HG03460 (cell line): ENCODE results near the gene SPRY1.

ENCODE experiments used
- ATAC-seq: cut with Tn5 transposase; IDR thresholded peaks from one replicate; pipeline ENCODE4 v1.9.1; 2021; ENCODE audit not compliant: unreplicated experiment

The SPRY1 gene

GRCh38 chr4:123396307-123397143, at the start of gene SPRY1:
Gene SPRY1 (plus strand): TSS chr4:123396795. CDS start chr4:123401592, 4,797 bp downstream.
- ATAC-seq, result peak; percentile 38

- ATAC-seq, result peak; percentile 48
Observed at GRCh38 chr4:123346951-123347350, 49.6 kb upstream of the SPRY1 start.

- ATAC-seq, result no peak
Observed at GRCh38 chr4:123348946-123349345, 47.6 kb upstream of the SPRY1 start.

GRCh38 chr4:123349421-123350190, 47.0 kb upstream of the SPRY1 start:
- no peak for ATAC-seq

GRCh38 chr4:123350191-123350544, 46.4 kb upstream of the SPRY1 start:
- no peak for ATAC-seq

- ATAC-seq, result no peak
Observed at GRCh38 chr4:123350726-123351125, 45.9 kb upstream of the SPRY1 start.

GRCh38 chr4:123351713-123352112, 44.9 kb upstream of the SPRY1 start:
- no peak for ATAC-seq

- no peak for ATAC-seq
Observed at GRCh38 chr4:123352240-123352945, 44.2 kb upstream of the SPRY1 start.

GRCh38 chr4:123352966-123353365, 43.6 kb upstream of the SPRY1 start:
- ATAC-seq, result no peak

GRCh38 chr4:123353656-123354055, 42.9 kb upstream of the SPRY1 start:
- no peak for ATAC-seq

GRCh38 chr4:123354701-123355100, 41.9 kb upstream of the SPRY1 start:
- no peak for ATAC-seq

GRCh38 chr4:123356921-123357320, 39.7 kb upstream of the SPRY1 start:
- no peak for ATAC-seq

- no peak for ATAC-seq
Observed at GRCh38 chr4:123359449-123360315, 36.9 kb upstream of the SPRY1 start.

- no peak for ATAC-seq
Observed at GRCh38 chr4:123361195-123361861, 35.3 kb upstream of the SPRY1 start.

- ATAC-seq, result no peak
Observed at GRCh38 chr4:123362103-123362502, 34.5 kb upstream of the SPRY1 start.

GRCh38 chr4:123363729-123364128, 32.9 kb upstream of the SPRY1 start:
- peak; percentile 96 for ATAC-seq

GRCh38 chr4:123364906-123365305, 31.7 kb upstream of the SPRY1 start:
- no peak for ATAC-seq

GRCh38 chr4:123365412-123365811, 31.2 kb upstream of the SPRY1 start:
- ATAC-seq, result no peak

GRCh38 chr4:123366144-123366748, 30.3 kb upstream of the SPRY1 start:
- no peak for ATAC-seq

GRCh38 chr4:123378794-123379193, 17.8 kb upstream of the SPRY1 start:
- ATAC-seq, result no peak
